CD14-positive monocyte (primary cell): ENCODE data around the gene IFT172. TPM values are rescaled to one million over a fixed set of nuclear protein-coding genes. Genes with fewer than 3 reads are reported as not detected.

Source experiments
- DNase-seq, 3 donors: peaks; one replicate each; pipeline ENCODE4 v3.0.0-alpha.2; 2011 to 2022
- H2AFZ ChIP-seq: 2 replicates; pipeline ENCODE4 v1.6.0; 2012; ENCODE audit warnings: mild to moderate bottlenecking, low read depth, low read length, inconsistent platforms; ENCODE audit not compliant: insufficient read depth, poor library complexity, severe bottlenecking
- H3K27ac ChIP-seq, 2 donors: 1 replicate in 1 of 2; 2 replicates in 1 of 2; pipeline ENCODE4 v1.5.1; 2012 to 2013; ENCODE audit warnings: low read length in 2 of 2, control low read depth in 1 of 2, inconsistent platforms in 1 of 2, low read depth in 1 of 2, mild to moderate bottlenecking in 1 of 2
- H3K27me3 ChIP-seq, 2 donors: one replicate each; pipeline versions ENCODE4 v1.6.0 to v1.6.1; 2011 to 2013; ENCODE audit warnings: low read length in 2 of 2; ENCODE audit not compliant: control insufficient read depth in 2 of 2, insufficient read depth in 2 of 2
- H3K36me3 ChIP-seq, 2 donors: replicated peaks in 1 of 2; 1 replicate in 1 of 2; 2 replicates in 1 of 2; pipeline versions ENCODE4 v1.5.1 to v1.6.1; 2012 to 2013; ENCODE audit warnings: low read length in 2 of 2, control low read depth in 1 of 2, inconsistent platforms in 1 of 2, mild to moderate bottlenecking in 1 of 2; ENCODE audit not compliant: insufficient read depth in 2 of 2, control insufficient read depth in 1 of 2
- H3K4me1 ChIP-seq, 2 donors: 1 replicate in 1 of 2; 2 replicates in 1 of 2; pipeline versions ENCODE4 v1.5.1 to v1.6.1; 2012 to 2013; ENCODE audit warnings: low read length in 2 of 2, control low read depth in 1 of 2, inconsistent platforms in 1 of 2, mild to moderate bottlenecking in 1 of 2, moderate library complexity in 1 of 2; ENCODE audit not compliant: insufficient read depth in 2 of 2, control insufficient read depth in 1 of 2
- H3K4me2 ChIP-seq: replicated peaks from 2 replicates; pipeline ENCODE3; 2012; ENCODE audit warnings: low read length, moderate library complexity, mild to moderate bottlenecking; ENCODE audit not compliant: poor library complexity, severe bottlenecking; ENCODE audit errors: extremely low read depth
- H3K4me3 ChIP-seq, 3 experiments: fragments of 200-600 bp in 1 of 3; sonication (generic) in 1 of 3; replicated peaks in 1 of 3; 1 replicate in 2 of 3; 2 replicates in 1 of 3; pipeline ENCODE4 v1.5.1; 2011 to 2013; ENCODE audit warnings: low read length in 3 of 3, mild to moderate bottlenecking in 3 of 3, control low read depth in 2 of 3, low read depth in 2 of 3, inconsistent platforms in 1 of 3, moderate library complexity in 1 of 3
- H3K79me2 ChIP-seq: 2 replicates; pipeline ENCODE4 v1.6.0; 2012; ENCODE audit warnings: mild to moderate bottlenecking, control low read depth, inconsistent platforms, low read length, moderate library complexity; ENCODE audit not compliant: insufficient read depth
- H3K9ac ChIP-seq: 2 replicates; pipeline ENCODE4 v1.6.0; 2017; ENCODE audit warnings: low read length, mild to moderate bottlenecking; ENCODE audit not compliant: insufficient read depth, poor library complexity, severe bottlenecking
- H3K9me3 ChIP-seq, 2 donors: replicated peaks in 1 of 2; 1 replicate in 1 of 2; 2 replicates in 1 of 2; pipeline versions ENCODE4 v1.5.1 to v1.6.1; 2012 to 2013; ENCODE audit warnings: low read length in 2 of 2, control low read depth in 1 of 2; ENCODE audit not compliant: control insufficient read depth in 1 of 2, insufficient read depth in 1 of 2
- H4K20me1 ChIP-seq: 2 replicates; pipeline ENCODE4 v1.6.0; 2012; ENCODE audit warnings: mild to moderate bottlenecking, low read length, control low read depth, moderate library complexity; ENCODE audit not compliant: insufficient read depth
- H3K27ac Mint-ChIP-seq, 7 donors: one replicate each; pipeline ENCODE4 v1.8.0; 2020; ENCODE audit warnings: mild to moderate bottlenecking in 7 of 7, mixed read lengths in 7 of 7, moderate library complexity in 6 of 7, inconsistent platforms in 2 of 7
- H3K27me3 Mint-ChIP-seq, 3 donors: one replicate each; pipeline ENCODE4 v1.8.0; 2021 to 2022; ENCODE audit warnings: low read depth in 3 of 3, mild to moderate bottlenecking in 3 of 3, mixed read lengths in 3 of 3, moderate library complexity in 3 of 3, inconsistent platforms in 1 of 3
- H3K36me3 Mint-ChIP-seq, 2 donors: one replicate each; pipeline ENCODE4 v1.8.0; 2020; ENCODE audit warnings: mixed read lengths in 2 of 2, inconsistent platforms in 1 of 2, mild to moderate bottlenecking in 1 of 2
- H3K4me1 Mint-ChIP-seq: one replicate; pipeline ENCODE4 v1.8.0; 2020; ENCODE audit warnings: mild to moderate bottlenecking, mixed read lengths
- H3K4me3 Mint-ChIP-seq, 2 donors: one replicate each; pipeline ENCODE4 v1.8.0; 2020; ENCODE audit warnings: mild to moderate bottlenecking in 2 of 2, mixed read lengths in 2 of 2, moderate library complexity in 1 of 2
- H3K9me3 Mint-ChIP-seq, 7 donors: one replicate each; pipeline ENCODE4 v1.8.0; 2020 to 2022; ENCODE audit warnings: mixed read lengths in 7 of 7, mild to moderate bottlenecking in 6 of 7, moderate library complexity in 6 of 7, inconsistent platforms in 2 of 7
- WGBS: methylation state at CpG from one replicate; pipeline ENCODE4 v1.1.5; 2013; ENCODE audit warnings: missing lambda C conversion rate; ENCODE audit not compliant: insufficient coverage; 5-methylcytosine and 5-hydroxymethylcytosine counted together
- intact Hi-C, 2 donors: fragments of 100-400 bp; cut with micrococcal nuclease; formaldehyde crosslinking; loops; one replicate each; pipeline versions ENCODE4 v1.15.0 to v1.15.1; 2023
- polyA plus RNA-seq, 3 donors: library from polyadenylated mRNA; depleted of rRNA in 1 of 3; unstranded in 2 of 3; stranded (reverse) in 1 of 3; fragments of 300-500 nt in 2 of 3; fragments of >200 nt in 1 of 3; fragmentation: Illumina TruSeq in 2 of 3; gene quantifications; 1 replicate in 2 of 3; 2 replicates in 1 of 3; pipeline ENCODE4 v1.2.3, GENCODE V29; 2012 to 2021
- TF ChIP-seq, protein P1 (sequence below): fragments of 200-600 bp; IDR thresholded peaks from one replicate; pipeline ENCODE4 v1.8.0; 2022; ENCODE audit warnings: antibody characterized with exemption, mild to moderate bottlenecking

Gene IFT172
- polyA plus RNA-seq, 3 donors = 1.7 to 12.8 (median 3.6) TPM

DNA sequence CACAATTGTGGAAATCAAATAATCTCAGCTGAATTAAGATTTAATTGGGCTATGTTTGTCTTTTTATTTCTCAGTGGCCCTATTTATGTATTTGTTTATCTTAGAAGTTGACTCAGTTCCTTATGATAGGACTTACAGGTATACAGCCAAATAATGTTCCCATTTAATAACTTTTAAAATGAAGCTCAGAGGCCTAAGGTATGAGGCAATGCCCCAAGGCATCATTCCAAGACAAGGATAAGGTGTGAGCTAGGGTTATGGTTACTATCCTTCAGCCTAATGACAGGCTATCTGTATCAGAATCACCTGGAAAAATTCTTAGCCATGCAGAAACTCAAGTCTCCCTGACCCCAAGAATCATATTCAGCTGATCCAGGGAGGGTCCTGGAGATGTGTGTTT is 68.5 kb downstream of the IFT172 start:
- H3K9me3 Mint-ChIP-seq = peaks cover 0 to 3% (median 0%) of the 10 kb centered on the region in 7 donors
- no peak overlapping the region for H3K27ac ChIP-seq
- H3K27me3 Mint-ChIP-seq = peaks cover 0 to 2% (median 2%) of the 10 kb centered on the region in 3 donors
- no peaks in the 10 kb centered on the region for H3K4me1 ChIP-seq
- H3K4me2 ChIP-seq = no peak overlapping the region
- H3K36me3 Mint-ChIP-seq = no peaks in the 10 kb centered on the region
- H3K27me3 ChIP-seq = no peaks in the 10 kb centered on the region
- H3K9me3 ChIP-seq = no peaks in the 10 kb centered on the region
- intact Hi-C loops = loop anchor here (10.0 kb wide), 1 partner anchor 164 kb away; the partner anchor contains the start of gene ZNF512 (in 2 of the 2)
- H3K9ac ChIP-seq = no peak overlapping the region
- H3K4me1 Mint-ChIP-seq = no peaks in the 10 kb centered on the region
- TF ChIP-seq, protein P1, sequence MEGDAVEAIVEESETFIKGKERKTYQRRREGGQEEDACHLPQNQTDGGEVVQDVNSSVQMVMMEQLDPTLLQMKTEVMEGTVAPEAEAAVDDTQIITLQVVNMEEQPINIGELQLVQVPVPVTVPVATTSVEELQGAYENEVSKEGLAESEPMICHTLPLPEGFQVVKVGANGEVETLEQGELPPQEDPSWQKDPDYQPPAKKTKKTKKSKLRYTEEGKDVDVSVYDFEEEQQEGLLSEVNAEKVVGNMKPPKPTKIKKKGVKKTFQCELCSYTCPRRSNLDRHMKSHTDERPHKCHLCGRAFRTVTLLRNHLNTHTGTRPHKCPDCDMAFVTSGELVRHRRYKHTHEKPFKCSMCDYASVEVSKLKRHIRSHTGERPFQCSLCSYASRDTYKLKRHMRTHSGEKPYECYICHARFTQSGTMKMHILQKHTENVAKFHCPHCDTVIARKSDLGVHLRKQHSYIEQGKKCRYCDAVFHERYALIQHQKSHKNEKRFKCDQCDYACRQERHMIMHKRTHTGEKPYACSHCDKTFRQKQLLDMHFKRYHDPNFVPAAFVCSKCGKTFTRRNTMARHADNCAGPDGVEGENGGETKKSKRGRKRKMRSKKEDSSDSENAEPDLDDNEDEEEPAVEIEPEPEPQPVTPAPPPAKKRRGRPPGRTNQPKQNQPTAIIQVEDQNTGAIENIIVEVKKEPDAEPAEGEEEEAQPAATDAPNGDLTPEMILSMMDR = no peak
- H3K4me3 ChIP-seq = no peak overlapping the region
- no peaks in the 10 kb centered on the region for H3K36me3 ChIP-seq
- no peaks in the 10 kb centered on the region for H3K79me2 ChIP-seq
- no peak overlapping the region for H2AFZ ChIP-seq
- no peak for DNase-seq
- H3K27ac Mint-ChIP-seq = no peak overlapping the region
- H3K4me3 Mint-ChIP-seq = no peak overlapping the region
- H4K20me1 ChIP-seq = no peaks in the 10 kb centered on the region

DNA sequence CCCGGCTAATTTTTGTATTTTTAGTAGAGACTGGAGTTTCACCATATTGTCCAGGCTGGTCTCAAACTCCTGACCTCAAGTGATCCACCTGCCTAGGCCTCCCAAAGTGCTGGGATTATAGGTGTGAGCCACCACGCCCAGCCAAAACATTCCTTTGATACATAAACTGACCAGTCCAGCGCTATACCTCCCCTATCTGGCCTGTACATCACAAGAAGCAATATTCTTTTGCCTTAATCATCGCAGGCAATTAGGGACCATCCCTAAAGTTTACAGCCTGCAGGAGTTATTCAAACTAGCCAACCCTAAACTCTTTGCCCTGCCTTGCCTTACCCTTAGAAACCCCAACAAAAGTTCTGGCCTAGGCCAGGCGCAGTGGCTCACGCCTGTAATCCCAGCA is 73.4 kb downstream of the IFT172 start:
- no peak overlapping the region for H3K4me3 ChIP-seq
- no peaks in the 10 kb centered on the region for H4K20me1 ChIP-seq
- DNase-seq = no peak
- 99% methylated on average over 5 of the region's 6 CpGs for WGBS
- no peaks in the 10 kb centered on the region for H3K4me1 ChIP-seq
- TF ChIP-seq, protein P1 = no peak
- no peaks in the 10 kb centered on the region for H3K36me3 Mint-ChIP-seq
- H3K4me2 ChIP-seq = no peak overlapping the region
- H3K36me3 ChIP-seq = no peaks in the 10 kb centered on the region
- no peak overlapping the region for H3K27ac ChIP-seq
- no peaks in the 10 kb centered on the region for H3K9me3 ChIP-seq
- no peaks in the 10 kb centered on the region for H3K27me3 ChIP-seq
- H3K27me3 Mint-ChIP-seq = peaks cover 0 to 7% (median 4%) of the 10 kb centered on the region in 3 donors
- H2AFZ ChIP-seq = no peak overlapping the region
- H3K79me2 ChIP-seq = no peaks in the 10 kb centered on the region
- H3K27ac Mint-ChIP-seq = no peak overlapping the region
- H3K4me3 Mint-ChIP-seq = no peak overlapping the region
- H3K9me3 Mint-ChIP-seq = peaks cover 0 to 10% (median 8%) of the 10 kb centered on the region in 7 donors
- intact Hi-C loops = no loop called here
- H3K4me1 Mint-ChIP-seq = no peaks in the 10 kb centered on the region
- H3K9ac ChIP-seq = no peak overlapping the region
